ENCODE results near the gene UVSSA.
"Not testable (repeated sequence)": the region's sequence is repeated elsewhere in the genome, so short reads cannot be mapped to it uniquely, and the experiment has no call there.

The UVSSA gene

DNA sequence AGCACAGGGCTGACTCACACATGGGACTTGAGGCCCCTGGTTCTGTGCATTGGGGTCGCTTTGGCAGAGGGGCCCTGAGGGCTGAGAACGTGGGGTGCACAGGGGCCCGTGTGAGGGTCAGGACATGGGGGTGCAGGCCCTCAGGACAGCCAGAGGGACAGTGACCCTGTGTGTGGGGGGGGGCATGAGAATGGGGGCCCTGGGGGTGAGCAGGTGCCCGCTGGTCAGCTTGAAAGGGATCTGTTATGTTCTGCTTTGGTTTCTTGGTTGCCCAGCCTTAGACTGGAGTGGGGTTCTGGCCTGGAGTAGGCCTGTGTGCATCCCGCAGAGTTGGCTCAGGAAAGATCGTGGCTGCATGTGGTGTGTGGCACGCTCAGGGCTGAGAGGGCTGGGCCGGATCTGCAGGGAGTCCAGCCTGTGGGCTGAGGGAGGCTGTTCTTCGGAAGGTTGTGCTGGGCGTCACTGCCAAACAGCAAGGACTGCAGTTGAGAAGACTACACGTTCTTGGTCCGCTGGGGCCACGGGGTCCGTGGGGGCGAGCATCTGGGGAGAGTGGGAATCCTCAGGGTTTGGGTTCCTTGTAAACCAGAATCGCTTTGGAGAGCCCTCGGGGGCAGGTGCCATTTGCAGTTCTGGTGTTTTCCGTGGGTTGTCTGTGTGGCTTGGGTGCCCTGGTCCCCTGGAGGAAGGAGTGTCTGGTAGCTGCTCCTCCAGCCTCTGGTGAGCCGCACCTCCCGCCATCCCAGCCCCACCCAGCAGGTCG, 15.2 kb upstream of the UVSSA start:
- DNase-seq: no peak

GRCh38 chr4:1332686-1333085, 14.3 kb upstream of the UVSSA start:
- no peak for DNase-seq

- no peak for DNase-seq
Measured at GRCh38 chr4:1333256-1333655, 13.8 kb upstream of the UVSSA start.

DNA sequence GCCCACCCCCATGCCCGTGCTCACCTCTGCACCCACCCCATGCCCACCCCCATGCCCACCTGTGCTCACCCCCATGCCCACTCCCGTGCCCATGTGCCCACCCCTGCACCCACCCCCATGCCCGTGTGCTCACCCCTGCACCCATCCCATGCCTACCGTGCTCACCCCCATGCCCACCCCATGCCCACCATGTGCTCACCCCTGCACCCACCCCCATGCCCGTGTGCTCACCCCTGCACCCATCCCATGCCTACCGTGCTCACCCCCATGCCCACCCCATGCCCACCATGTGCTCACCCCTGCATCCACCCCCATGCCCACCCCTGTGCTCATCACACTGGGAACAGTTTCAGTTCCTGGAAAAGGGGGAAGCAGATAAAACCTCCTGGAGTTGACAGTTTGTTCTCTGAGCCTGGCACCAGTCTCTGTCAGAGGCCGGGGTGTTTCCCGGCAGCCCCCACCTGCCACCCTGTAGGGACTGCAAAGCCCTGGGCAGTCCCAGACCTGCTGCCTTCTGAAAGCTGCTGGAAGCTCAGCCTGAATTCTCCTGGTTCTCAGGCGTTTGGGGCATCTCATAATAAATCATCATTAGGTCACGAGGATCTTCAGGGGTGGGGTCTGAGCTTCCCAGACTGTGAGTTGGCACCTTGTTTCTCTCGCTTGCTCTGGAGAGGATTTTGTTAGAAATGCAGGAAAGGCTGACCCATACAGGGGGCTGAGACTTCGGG, 13.0 kb upstream of the UVSSA start:
- DNase-seq: not testable (repeated sequence)

DNA sequence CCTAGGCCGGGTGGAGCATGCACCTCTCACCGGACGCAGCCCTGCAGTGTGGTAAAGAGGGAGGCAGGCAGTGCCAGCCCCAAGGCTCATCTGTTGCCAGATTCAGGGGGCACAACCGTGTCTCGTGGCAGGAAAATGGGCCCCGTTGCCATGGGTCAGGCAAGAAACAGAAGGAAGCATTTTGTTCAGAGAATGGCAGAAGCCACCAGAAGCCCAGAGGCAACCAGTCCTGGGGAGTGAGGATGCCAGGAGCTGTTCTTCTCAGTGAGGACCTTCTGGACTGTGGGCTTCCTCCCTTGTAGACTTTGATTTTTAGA, 12.5 kb upstream of the UVSSA start:
- DNase-seq: no peak

- DNase-seq: not testable (repeated sequence)
Measured at GRCh38 chr4:1335193-1335883, 11.7 kb upstream of the UVSSA start.

- DNase-seq: no peak
Measured at GRCh38 chr4:1336088-1336491, 10.9 kb upstream of the UVSSA start.

DNA sequence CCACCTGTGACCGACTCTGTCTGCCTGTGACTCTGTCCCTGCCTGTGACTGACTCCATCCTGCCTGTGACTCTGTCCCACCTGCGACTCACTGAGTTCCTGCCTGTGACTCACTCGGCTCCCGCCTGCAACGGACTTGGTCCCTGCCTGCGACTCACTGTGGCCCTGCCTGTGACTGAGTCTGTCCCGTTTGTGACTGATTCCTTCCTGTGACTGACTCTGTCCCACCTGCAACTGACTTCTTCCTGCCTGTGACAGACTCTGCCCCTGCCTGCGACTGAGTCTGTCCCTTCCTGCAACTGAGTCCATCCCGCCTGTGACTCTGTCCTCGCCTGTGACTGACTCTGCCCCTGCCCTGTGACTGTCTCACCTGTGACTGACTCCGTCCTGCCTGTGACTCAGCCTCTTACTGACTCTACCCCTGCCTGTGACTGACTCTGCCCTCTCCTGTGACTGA, 9.6 kb upstream of the UVSSA start:
- no peak for DNase-seq

DNA sequence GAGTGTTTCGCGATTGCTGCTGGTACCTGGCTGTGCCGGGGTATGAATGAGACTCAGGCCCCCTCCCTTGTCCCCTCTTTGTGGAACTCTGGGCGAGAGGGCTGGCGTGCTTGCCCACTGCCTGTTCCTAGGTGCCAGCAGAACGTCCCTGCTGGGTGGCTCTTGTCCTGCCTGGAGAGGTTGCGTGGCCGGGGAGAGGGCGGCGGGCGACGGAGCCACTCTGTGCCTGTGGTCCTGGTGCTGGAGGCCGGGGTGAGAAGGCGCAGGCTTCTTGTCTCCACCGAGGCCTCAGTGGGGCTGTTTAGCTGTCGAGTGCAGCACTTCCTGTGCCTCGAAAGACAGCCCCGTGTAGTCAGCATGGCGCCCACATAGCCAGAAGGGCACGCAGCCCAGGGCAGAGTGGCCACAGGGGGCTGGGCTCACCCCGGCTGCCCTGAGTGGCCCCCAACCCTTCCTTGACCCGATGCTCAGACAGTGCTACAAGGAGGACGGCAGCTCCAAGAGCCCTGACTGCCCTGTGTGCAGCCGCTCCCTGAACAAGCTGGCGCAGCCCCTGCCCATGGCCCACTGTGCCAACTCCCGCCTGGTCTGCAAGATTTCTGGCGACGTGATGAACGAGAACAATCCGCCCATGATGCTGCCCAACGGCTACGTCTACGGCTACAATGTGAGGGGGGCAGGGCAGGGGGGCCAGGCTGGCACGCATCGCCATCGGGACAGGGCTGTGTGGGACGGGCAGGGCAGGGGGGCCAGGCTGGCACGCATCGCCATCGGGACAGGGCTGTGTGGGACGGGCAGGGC, 8.9 kb upstream of the UVSSA start:
- no peak for DNase-seq

GRCh38 chr4:1338752-1339414, 8.1 kb upstream of the UVSSA start:
- no peak for DNase-seq

DNA sequence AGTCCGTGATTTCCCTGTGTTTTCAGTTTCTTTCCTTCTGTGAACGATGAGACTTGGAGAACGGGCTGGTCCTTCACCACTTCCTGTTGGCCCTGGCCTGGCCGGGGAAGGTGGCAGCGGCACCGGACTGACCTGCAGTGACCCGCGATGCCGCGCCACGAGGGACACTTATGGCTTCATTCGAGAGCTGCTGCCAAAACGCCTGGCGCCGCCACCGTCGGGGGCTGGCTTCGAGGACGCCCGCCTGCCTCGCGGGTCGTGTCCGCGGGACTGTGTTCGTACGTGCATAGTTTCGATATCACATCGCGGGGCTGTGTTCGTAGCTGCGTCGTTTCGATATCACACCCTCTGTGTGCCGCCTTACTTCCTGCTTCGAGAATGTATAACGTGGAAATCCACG, 7.5 kb upstream of the UVSSA start:
- no peak for DNase-seq

DNA sequence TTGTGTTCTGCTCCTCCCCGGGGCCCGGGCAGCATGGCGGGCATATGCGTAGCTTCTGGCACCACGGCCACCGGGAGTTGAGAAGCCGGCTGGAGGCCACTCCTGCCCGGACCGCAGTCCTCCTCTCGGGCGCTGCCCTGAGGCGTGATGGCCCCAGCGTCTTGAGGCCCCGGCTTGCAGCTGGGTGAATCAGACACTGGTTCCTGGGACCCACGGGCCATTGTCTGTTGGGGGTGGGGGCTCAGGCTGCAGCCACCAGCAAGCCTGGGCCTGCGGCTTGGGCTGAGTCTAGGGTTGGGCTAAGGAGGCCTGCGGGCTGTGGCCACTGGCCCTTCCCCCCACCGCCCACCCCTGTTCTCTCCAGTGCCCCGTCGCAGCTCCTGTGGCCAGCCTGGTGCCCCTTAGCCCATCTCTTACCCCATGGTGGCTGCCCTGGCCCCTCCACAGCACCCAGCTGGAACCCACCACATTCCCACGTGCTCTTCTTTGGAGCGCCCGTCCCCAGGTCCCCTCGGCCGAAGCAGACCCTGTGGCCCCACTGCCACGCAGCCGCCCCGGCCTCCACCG, 6.7 kb upstream of the UVSSA start:
- no peak for DNase-seq

DNA sequence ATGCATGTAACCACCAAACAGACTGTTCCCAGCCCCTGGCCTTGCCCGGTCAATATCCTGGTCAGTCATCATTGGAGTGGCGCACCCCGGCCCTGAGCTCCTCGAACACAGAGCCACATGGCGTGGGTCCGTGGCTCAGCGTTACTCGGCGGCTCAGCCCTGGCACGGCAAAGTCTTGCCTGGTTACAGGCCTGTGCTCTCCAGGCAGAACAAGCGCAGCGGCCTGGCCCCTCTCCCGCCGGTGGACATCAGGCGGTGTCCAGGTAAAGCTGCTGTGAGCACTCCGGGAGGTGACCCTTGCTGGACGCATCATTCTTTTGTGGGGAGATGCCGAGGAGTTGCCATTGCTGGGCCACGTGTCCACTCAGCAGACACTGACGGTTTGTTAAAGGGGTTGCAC, 6.1 kb upstream of the UVSSA start:
- DNase-seq: no peak

DNA sequence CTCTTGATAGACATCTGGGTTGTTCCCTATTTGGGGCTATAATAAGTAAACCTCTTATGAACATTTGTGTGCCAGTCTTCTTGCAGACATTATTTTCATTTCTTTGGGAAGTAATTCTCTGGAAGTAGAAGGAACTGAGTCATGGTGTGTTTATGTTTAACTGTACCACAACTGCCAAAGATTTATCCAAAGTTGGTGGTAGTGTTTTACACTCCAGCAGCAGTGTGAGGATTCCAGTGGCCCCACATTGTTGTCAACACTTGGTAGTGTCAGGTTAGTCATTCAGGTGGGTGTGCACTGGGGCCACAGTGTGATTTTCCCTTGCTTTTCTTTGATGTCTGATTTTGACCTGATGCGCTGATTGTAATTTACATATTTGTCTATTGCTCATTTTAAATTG, 5.0 kb upstream of the UVSSA start:
- no peak for DNase-seq

GRCh38 chr4:1344696-1345095, 2.3 kb upstream of the UVSSA start:
- no peak for DNase-seq

DNA sequence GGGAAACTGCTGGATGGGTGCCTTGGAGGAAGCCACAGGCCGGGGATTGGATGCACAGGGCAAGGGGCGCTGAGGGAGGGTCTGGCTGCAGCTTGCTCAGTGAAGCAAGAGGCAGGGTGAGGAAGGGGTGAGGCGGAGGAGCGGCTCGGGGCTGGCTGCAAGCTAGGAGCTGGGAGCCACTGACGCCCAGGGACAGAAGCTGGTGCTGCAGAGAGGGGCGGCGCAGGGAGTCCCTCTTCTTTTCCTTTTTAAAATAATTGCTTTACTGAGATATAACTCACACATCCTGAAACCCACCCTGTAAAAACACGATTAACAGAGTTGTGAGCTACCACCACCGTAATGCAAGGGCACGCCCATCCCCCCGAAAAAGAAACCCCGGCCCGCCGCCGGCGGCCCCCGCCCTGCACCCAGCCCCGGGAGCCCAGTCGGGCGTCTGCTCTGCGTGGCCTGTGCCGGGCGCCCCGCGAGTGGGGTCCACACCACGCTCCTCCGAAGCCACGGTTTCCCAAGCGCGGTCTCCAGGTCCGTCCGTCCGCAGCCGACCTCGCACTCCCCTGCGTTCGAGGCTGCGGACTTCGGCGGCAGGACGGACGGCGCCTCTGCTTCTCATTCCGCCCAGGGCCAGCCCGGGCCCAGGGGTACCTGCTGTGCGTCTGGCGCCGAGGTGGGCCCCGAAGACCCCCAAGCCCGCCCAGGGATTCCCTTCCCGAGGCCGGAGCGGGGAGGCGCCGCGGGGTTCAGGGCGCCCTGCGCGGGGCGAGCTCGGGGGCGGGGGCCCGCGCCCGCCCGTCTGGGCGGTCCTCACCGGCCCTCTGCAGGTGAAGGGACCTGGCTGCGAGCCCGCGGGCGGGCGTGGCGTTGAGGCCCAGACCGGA, 866 bp upstream of the UVSSA start:
- DNase-seq: peak; percentile 57 to 64

- peak; percentile 50 to 58 for DNase-seq
Measured at GRCh38 chr4:1347410-1347864, 429 bp downstream of the UVSSA start.

DNA sequence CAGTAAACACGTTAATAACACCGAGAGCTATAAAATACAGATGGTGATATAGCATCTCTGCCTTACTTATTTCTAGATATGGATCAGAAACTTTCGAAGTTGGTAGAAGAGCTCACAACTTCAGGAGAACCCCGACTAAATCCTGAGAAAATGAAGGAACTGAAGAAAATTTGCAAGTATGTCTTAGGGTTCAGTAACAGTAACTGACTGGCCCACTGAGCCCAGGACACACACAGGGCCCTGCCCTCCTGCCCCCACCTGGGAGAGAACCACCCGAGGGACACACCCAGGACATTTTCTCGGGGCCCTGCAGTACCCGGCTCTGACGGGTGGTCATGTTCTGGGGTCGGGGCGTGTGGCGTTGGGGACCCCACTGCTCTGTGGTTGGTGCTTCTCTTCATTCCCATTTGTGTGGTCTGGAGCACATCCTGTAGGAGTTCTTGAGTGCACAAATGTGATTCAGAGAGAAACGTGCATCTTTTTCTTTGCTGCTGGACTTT, 1.1 kb downstream of the UVSSA start:
- no peak for DNase-seq

- no peak for DNase-seq
Measured at GRCh38 chr4:1348746-1349145, 1.7 kb downstream of the UVSSA start.

- DNase-seq: no peak
Measured at GRCh38 chr4:1349359-1350168, 2.6 kb downstream of the UVSSA start.

Measured in CD4-positive, alpha-beta T cell treated with Interferon alpha-2 for 1 hour (primary cell).